Measurements from ENCODE around the gene IL9.

GRCh38 chr5:135894789-135895188, 852 bp downstream of the IL9 start:
- no peak for TF ChIP-seq CTCF (conservative IDR thresholded peaks at IDR 0.05; ENCODE audit: low read depth, low read length)
- no peak for TF ChIP-seq EZH2 (IDR thresholded peaks at IDR 0.05; ENCODE audit: borderline replicate concordance, low read depth, low read length, poor library complexity, severe bottlenecking)

Measured in A673 (cell line).